GM21786 (cell line): ENCODE data around the gene KREMEN2.
"Not testable (repeated sequence)": the region's sequence is repeated elsewhere in the genome, so short reads cannot be mapped to it uniquely, and the experiment has no call there.

ENCODE experiments used
- ATAC-seq: cut with Tn5 transposase; IDR thresholded peaks from one replicate; pipeline ENCODE4 v1.9.1; 2021; ENCODE audit not compliant: unreplicated experiment

Gene KREMEN2, protein sequence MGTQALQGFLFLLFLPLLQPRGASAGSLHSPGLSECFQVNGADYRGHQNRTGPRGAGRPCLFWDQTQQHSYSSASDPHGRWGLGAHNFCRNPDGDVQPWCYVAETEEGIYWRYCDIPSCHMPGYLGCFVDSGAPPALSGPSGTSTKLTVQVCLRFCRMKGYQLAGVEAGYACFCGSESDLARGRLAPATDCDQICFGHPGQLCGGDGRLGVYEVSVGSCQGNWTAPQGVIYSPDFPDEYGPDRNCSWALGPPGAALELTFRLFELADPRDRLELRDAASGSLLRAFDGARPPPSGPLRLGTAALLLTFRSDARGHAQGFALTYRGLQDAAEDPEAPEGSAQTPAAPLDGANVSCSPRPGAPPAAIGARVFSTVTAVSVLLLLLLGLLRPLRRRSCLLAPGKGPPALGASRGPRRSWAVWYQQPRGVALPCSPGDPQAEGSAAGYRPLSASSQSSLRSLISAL

GRCh38 chr16:2963723-2964474, at the start of gene KREMEN2:
Gene KREMEN2, plus strand, starts transcription at chr16:2964275. Its CDS starts 246 bp downstream, at chr16:2964521.
- ATAC-seq: no peak

- no peak for ATAC-seq
Measured at GRCh38 chr16:2915196-2915929, 48.7 kb upstream of the KREMEN2 start.

GRCh38 chr16:2919511-2920255, 44.4 kb upstream of the KREMEN2 start:
- ATAC-seq: no peak

- ATAC-seq: no peak
Measured at GRCh38 chr16:2923481-2923880, 40.6 kb upstream of the KREMEN2 start.

GRCh38 chr16:2924901-2925755, 38.9 kb upstream of the KREMEN2 start:
- ATAC-seq: no peak

DNA sequence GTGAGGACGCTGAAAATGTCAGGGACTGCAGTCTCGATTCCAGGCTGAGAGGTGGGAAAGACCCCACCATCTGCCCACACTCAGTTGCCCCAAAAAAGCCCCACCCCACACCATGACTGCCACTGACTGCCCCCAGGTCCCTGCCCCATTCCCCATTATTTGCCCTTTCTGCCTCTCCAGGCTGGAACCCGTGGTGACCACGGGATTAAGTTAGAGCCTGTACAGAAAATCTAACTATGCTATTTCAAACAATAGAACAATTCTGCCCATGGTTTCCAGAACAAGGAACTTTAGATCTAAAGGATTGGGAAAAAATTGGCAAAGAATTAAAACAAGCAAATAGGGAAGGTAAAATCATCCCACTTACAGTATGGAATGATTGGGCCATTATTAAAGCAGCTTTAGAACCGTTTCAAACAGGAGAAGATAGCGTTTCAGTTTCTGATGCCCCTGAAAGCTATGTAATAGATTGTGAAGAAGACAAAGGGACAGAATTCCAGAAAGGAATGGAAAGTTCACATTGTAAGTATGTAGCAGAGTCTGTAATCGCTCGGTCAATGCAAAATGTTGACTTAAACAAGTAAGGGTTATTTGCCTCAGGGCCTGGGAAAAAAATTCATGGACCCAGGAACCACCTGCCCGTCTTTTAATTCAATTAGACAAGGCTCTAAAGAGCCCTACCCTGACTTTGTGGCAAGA, 38.0 kb upstream of the KREMEN2 start:
- no peak for ATAC-seq

GRCh38 chr16:2926650-2926999, 37.5 kb upstream of the KREMEN2 start:
- ATAC-seq: no peak

DNA sequence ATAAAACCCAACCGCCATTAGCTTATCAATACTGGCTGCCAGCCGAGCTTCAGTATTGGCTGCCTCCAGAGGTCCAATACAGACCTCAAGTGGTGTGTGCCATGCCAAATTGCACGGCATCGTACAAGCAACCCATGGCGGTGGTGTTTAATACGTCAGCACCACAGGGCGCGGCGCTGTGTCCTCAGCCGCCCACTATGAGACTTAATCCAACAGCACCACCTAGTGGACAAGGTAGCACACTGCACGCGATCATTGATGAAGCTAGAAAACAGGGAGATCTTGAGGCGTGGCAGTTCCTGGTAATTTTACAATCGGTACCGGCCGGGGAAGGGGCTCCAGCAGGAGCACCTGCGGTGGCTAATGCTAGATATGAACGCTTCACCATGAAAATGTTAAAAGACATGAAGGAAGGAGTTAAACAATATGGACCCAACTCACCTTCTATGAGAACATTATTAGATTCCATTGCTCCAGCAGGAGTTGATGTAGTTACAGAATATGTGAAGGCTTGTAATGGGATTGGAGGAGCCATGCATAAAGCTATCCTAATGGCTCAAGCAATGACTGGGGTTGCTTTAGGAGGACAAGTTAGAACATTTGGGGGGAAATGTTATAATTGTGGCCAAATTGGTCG, 36.9 kb upstream of the KREMEN2 start:
- ATAC-seq: no peak

DNA sequence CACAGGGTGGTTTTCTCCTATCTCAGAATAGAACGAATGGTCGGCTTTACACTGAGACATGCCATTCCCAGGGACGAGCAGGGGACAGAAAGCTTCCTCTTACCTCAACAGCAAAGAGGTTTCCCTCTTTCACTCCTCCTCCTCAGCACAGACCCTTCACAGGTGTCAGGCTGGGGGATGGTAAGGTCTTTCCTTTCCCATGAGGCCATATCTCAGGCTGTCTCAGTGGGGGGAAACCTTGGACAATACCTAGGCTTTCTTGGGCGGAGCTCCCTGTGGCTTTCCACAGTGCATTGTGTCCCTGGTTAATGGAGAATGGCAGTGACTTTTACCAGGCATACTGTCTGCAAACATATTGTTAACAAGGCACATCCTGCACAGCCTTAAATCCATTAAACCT, 35.9 kb upstream of the KREMEN2 start:
- ATAC-seq: not testable (repeated sequence)

GRCh38 chr16:2928796-2929195, 35.3 kb upstream of the KREMEN2 start:
- ATAC-seq: no peak

GRCh38 chr16:2929693-2930092, 34.4 kb upstream of the KREMEN2 start:
- no peak for ATAC-seq

- no peak for ATAC-seq
Measured at GRCh38 chr16:2930236-2930635, 33.8 kb upstream of the KREMEN2 start.

DNA sequence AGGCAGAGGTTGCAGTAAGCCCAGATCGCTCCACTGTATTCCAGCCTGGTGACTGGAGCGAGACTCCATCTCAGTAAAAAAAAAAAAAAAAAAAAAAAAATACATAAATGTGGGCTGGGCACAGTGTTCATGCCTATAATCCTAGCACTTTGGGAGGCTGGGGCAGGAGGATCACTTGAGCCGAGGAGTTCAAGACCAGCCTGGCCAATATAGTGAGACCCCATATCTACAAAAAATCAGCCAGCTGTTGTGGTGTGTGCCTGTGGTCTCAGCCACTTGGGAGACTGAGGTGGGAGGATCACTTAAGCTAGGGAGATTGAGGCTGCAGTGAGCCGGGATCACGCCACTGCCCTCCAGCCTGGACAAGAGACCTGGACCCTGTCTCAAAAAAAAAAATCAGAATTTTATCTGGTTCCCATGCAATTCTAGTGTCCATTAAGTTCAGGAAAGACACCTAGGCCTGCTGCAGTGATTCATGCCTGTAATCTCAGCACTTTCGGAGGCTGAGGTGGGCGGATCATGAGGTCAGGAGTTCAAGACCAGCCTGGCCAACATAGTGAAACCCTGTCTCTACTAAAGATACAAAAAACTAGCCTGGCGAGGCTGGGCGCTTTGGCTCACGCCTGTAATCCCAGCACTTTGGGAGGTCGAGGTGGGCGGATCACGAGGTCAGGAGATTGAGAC, 32.7 kb upstream of the KREMEN2 start:
- ATAC-seq: not testable (repeated sequence)

DNA sequence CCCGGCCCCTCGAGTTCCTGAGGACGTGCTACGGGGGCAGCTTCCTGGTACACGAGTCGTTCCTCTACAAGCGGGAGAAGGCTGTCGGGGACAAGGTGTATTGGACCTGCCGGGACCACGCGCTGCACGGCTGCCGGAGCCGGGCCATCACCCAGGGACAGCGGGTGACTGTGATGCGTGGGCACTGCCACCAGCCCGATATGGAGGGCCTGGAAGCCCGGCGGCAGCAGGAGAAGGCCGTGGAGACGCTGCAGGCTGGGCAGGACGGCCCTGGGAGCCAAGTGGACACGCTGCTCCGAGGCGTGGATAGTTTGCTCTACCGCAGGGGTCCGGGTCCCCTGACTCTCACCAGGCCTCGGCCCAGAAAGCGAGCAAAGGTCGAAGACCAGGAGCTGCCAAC, 30.9 kb upstream of the KREMEN2 start:
- ATAC-seq: no peak

- ATAC-seq: no peak
Measured at GRCh38 chr16:2933701-2934100, 30.4 kb upstream of the KREMEN2 start.

DNA sequence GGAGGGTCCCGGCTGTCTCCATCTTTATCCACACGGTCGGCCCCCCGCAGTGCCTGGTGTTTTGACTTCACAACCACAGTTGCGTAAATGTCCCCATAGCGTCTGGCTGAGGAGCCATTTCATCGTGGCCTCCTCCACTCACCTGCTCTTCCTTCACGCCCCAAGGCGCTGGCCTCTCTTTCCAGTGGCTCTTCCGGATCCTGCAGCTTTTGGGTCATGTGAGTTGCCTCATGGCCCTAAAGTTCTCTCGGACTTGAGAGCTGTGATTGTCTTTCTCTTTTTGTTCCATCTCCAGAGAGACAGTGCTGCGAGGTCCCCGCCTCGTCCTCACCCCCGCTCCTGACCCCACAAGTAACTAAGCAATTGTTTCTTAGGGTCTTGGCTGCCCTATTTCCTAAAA, 29.6 kb upstream of the KREMEN2 start:
- ATAC-seq: no peak

GRCh38 chr16:2936436-2937011, 27.6 kb upstream of the KREMEN2 start:
- ATAC-seq: no peak

GRCh38 chr16:2937170-2937569, 26.9 kb upstream of the KREMEN2 start:
- ATAC-seq: no peak
